ENCODE data around the gene LYSMD2.

The LYSMD2 gene

DNA sequence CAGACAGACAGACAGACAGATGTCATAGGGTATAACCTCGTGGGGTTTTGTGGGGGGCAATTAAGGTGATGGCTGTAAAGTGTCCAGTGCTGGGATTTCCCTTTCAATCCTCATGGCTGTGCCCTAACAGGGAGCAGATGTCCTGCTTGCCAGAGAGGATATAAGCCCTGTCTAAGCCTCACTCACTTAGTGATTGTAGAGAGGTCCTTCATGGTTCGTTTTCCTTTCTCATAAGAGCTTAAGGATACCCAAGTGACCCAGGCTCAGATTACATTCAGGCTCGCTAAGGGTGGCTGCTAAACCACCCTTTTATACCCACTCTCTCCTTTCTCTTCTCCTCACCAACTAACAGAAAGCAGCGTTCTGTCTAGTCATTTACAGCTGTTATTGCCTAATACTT lies 19.2 kb downstream of the LYSMD2 start:
- Histone ChIP-seq H3K4me1 (ENCODE audit: insufficient read depth, low read length, severe bottlenecking) (peaks cover 6% of the 10 kb centered on the region), H3K4me2 (ENCODE audit: low read length) (no peak overlapping the region), H3K9ac (ENCODE audit: low read length) (no peak overlapping the region), H3K79me2 (ENCODE audit: insufficient read depth, low read length) (no peaks in the 10 kb centered on the region), H3K4me3 (ENCODE audit: low read depth, low read length, poor library complexity, severe bottlenecking) (no peak overlapping the region), H3K27me3 (ENCODE audit: insufficient read depth, low read length) (no peaks in the 10 kb centered on the region), H3K27ac (ENCODE audit: low read depth, low read length, poor library complexity, severe bottlenecking) (no peak overlapping the region), H3K9me3 (ENCODE audit: low read length) (no peaks in the 10 kb centered on the region), H3F3A (ENCODE audit: insufficient read depth, low read length) (no peaks in the 10 kb centered on the region), H2AFZ (ENCODE audit: low read length) (no peak overlapping the region), H3K9me2 (ENCODE audit: low read depth, low read length) (no peaks in the 10 kb centered on the region), H4K20me1 (ENCODE audit: insufficient read depth, low read length) (no peaks in the 10 kb centered on the region), H3K36me3 (ENCODE audit: insufficient read depth, low read length) (peaks cover under 1% of the 10 kb centered on the region; the same call in 1 of the 2 replicates)
- TF ChIP-seq CTCF (IDR thresholded peaks at IDR 0.05; ENCODE audit: low read length): no peak

DNA sequence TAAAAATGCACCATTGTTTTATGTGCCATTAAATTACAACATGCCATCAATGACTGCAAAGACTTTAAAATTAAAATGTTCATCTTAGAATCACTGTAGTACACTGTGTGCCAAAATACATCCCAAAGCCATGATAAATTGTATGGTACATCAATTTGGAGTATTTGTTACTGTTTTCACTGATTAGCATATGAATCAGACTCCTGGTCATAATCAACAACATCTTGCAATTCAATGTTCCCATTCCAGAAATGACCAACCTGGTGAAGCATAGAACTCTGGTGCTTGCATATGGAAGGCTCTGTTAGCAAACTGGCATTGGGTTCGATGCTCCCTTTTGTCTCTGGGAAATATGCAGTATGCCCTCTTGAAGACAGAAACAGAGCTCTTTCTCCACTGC lies 22.5 kb downstream of the LYSMD2 start:
- Histone ChIP-seq H3K4me2 (ENCODE audit: low read length) (no peak overlapping the region), H3K4me3 (ENCODE audit: low read depth, low read length, poor library complexity, severe bottlenecking) (no peak overlapping the region), H3K36me3 (ENCODE audit: insufficient read depth, low read length) (no peaks in the 10 kb centered on the region), H4K20me1 (ENCODE audit: insufficient read depth, low read length) (no peaks in the 10 kb centered on the region), H3K9me2 (ENCODE audit: low read depth, low read length) (no peaks in the 10 kb centered on the region), H3K9me3 (ENCODE audit: low read length) (no peaks in the 10 kb centered on the region), H3F3A (ENCODE audit: insufficient read depth, low read length) (no peaks in the 10 kb centered on the region), H2AFZ (ENCODE audit: low read length) (no peak overlapping the region), H3K27ac (ENCODE audit: low read depth, low read length, poor library complexity, severe bottlenecking) (no peak overlapping the region), H3K79me2 (ENCODE audit: insufficient read depth, low read length) (no peaks in the 10 kb centered on the region), H3K4me1 (ENCODE audit: insufficient read depth, low read length, severe bottlenecking) (peaks cover 6% of the 10 kb centered on the region), H3K9ac (ENCODE audit: low read length) (no peak overlapping the region), H3K27me3 (ENCODE audit: insufficient read depth, low read length) (no peaks in the 10 kb centered on the region)
- TF ChIP-seq EZH2 (IDR thresholded peaks at IDR 0.05; ENCODE audit: borderline replicate concordance, low read length) (no peak), CTCF (IDR thresholded peaks at IDR 0.05; ENCODE audit: low read length) (no peak)

- Histone ChIP-seq H3K27me3 (ENCODE audit: insufficient read depth, low read length) (no peaks in the 10 kb centered on the region), H3K9me2 (ENCODE audit: low read depth, low read length) (no peaks in the 10 kb centered on the region), H3K4me2 (ENCODE audit: low read length) (no peak overlapping the region), H2AFZ (ENCODE audit: low read length) (no peak overlapping the region), H3F3A (ENCODE audit: insufficient read depth, low read length) (no peaks in the 10 kb centered on the region), H3K9me3 (ENCODE audit: low read length) (no peaks in the 10 kb centered on the region), H3K4me1 (ENCODE audit: insufficient read depth, low read length, severe bottlenecking) (peaks cover 4% of the 10 kb centered on the region), H3K27ac (ENCODE audit: low read depth, low read length, poor library complexity, severe bottlenecking) (no peak overlapping the region), H3K79me2 (ENCODE audit: insufficient read depth, low read length) (no peaks in the 10 kb centered on the region), H3K4me3 (ENCODE audit: low read depth, low read length, poor library complexity, severe bottlenecking) (no peak overlapping the region), H4K20me1 (ENCODE audit: insufficient read depth, low read length) (no peaks in the 10 kb centered on the region), H3K36me3 (ENCODE audit: insufficient read depth, low read length) (no peaks in the 10 kb centered on the region), H3K9ac (ENCODE audit: low read length) (no peak overlapping the region)
- TF ChIP-seq CTCF (IDR thresholded peaks at IDR 0.05; ENCODE audit: low read length): no peak
- no peak for TF ChIP-seq EZH2 (IDR thresholded peaks at IDR 0.05; ENCODE audit: borderline replicate concordance, low read length)
Measured at GRCh38 chr15:51714162-51714561, 23.3 kb downstream of the LYSMD2 start.
